Measurements from ENCODE around the gene DOK6. TPM values are rescaled to one million over a fixed set of nuclear protein-coding genes. Genes with fewer than 3 reads are reported as not detected.

Gene DOK6
- total and polyA plus RNA-seq, 2 donors (not counting 1 experiment from before 2014, with no cell fraction given), result not detected

- H3K4me3 ChIP-seq (ENCODE audit: control extremely low read depth in 1 of 5, extremely low read depth in 1 of 5, insufficient read depth in 1 of 5, low read depth in 2 of 5, low read length in 4 of 5), result no peak overlapping the region
- H3K9me3 Mint-ChIP-seq (ENCODE audit: insufficient read depth), result no peaks in the 10 kb centered on the region
- no peaks in the 10 kb centered on the region for H3K36me3 ChIP-seq (replicated peaks in 1 of 2; ENCODE audit: control extremely low read depth in 1 of 2, control insufficient read depth in 1 of 2, extremely low read depth in 1 of 2, insufficient read depth in 2 of 2, low read length in 1 of 2)
- H3K9me3 ChIP-seq (ENCODE audit: control extremely low read depth in 1 of 3, control insufficient read depth in 2 of 3, insufficient read depth in 1 of 3, low read length in 2 of 3), result peaks cover 0 to 4% (median 0%) of the 10 kb centered on the region in 3 donors
- no peak overlapping the region for H3K27ac Mint-ChIP-seq
- TF ChIP-seq, protein P1, sequence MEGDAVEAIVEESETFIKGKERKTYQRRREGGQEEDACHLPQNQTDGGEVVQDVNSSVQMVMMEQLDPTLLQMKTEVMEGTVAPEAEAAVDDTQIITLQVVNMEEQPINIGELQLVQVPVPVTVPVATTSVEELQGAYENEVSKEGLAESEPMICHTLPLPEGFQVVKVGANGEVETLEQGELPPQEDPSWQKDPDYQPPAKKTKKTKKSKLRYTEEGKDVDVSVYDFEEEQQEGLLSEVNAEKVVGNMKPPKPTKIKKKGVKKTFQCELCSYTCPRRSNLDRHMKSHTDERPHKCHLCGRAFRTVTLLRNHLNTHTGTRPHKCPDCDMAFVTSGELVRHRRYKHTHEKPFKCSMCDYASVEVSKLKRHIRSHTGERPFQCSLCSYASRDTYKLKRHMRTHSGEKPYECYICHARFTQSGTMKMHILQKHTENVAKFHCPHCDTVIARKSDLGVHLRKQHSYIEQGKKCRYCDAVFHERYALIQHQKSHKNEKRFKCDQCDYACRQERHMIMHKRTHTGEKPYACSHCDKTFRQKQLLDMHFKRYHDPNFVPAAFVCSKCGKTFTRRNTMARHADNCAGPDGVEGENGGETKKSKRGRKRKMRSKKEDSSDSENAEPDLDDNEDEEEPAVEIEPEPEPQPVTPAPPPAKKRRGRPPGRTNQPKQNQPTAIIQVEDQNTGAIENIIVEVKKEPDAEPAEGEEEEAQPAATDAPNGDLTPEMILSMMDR (IDR thresholded peaks at IDR 0.05), result no peak
- TF ChIP-seq EZH2 (IDR thresholded peaks at IDR 0.05; ENCODE audit: borderline replicate concordance, insufficient read depth, low read depth, low read length, poor library complexity, severe bottlenecking), result no peak
- H3K9ac ChIP-seq (ENCODE audit: low read length), result no peak overlapping the region
- ChIA-PET CTCF (no interaction called here), POLR2A (no interaction called here)
- H3K27ac ChIP-seq (ENCODE audit: low read length in 2 of 2), result no peak overlapping the region
- H3K4me1 Mint-ChIP-seq, result no peaks in the 10 kb centered on the region
- no peaks in the 10 kb centered on the region for H4K20me1 ChIP-seq (ENCODE audit: control insufficient read depth, insufficient read depth, low read length, poor library complexity, severe bottlenecking)
- no peak overlapping the region for H3K4me2 ChIP-seq (replicated peaks; ENCODE audit: low read depth, low read length, poor library complexity, severe bottlenecking)
- intact Hi-C loops (cut with micrococcal nuclease), result no loop called here
- H3K79me2 ChIP-seq (ENCODE audit: control insufficient read depth, insufficient read depth, low read length), result no peaks in the 10 kb centered on the region
- DNase-seq (no peak), ATAC-seq (ENCODE audit: low read depth) (no peak)
- H3K4me1 ChIP-seq (ENCODE audit: control insufficient read depth in 2 of 2, insufficient read depth in 2 of 2, low read length in 2 of 2), result no peaks in the 10 kb centered on the region
- H3K4me3 Mint-ChIP-seq, result no peak overlapping the region
- no CpG with 5 or more reads among the region's 1 CpG for WGBS (ENCODE audit: insufficient coverage)
- no peaks in the 10 kb centered on the region for H3K27me3 Mint-ChIP-seq
- H2AFZ ChIP-seq (ENCODE audit: insufficient read depth, low read depth, low read length, poor library complexity, severe bottlenecking), result no peak overlapping the region
- H3K27me3 ChIP-seq (replicated peaks in 1 of 4; ENCODE audit: control extremely low read depth in 1 of 4, control insufficient read depth in 3 of 4, insufficient read depth in 4 of 4, low read length in 3 of 4), result no peaks in the 10 kb centered on the region
Measured at GRCh38 chr18:69585696-69586095, 185.0 kb downstream of the DOK6 start.

DNA sequence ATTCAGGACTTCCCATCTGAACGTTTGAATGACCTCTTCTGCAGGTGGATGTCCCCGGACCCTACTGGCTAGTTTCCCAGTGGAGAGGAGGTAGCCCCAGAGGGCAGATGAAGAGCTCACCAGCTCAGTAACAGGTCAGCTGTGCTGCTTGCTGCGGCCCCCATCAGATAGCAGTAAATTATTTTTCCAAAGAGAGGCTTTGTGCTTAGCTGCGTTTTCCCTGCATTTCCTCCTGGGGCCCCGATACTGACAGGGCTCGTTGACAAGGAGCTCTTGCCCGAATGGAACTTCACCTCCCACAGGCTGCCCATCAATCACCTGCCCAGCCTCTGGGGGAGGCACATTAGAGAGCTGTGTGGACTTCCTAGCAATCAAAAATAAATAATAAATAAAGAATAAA, 185.8 kb downstream of the DOK6 start:
- H3K4me1 ChIP-seq (ENCODE audit: control insufficient read depth in 2 of 2, insufficient read depth in 2 of 2, low read length in 2 of 2), result no peaks in the 10 kb centered on the region
- no peaks in the 10 kb centered on the region for H3K27me3 ChIP-seq (replicated peaks in 1 of 4; ENCODE audit: control extremely low read depth in 1 of 4, control insufficient read depth in 3 of 4, insufficient read depth in 4 of 4, low read length in 3 of 4)
- no peak overlapping the region for H3K27ac Mint-ChIP-seq
- no peak overlapping the region for H3K9ac ChIP-seq (ENCODE audit: low read length)
- H2AFZ ChIP-seq (ENCODE audit: insufficient read depth, low read depth, low read length, poor library complexity, severe bottlenecking), result no peak overlapping the region
- no peaks in the 10 kb centered on the region for H4K20me1 ChIP-seq (ENCODE audit: control insufficient read depth, insufficient read depth, low read length, poor library complexity, severe bottlenecking)
- H3K79me2 ChIP-seq (ENCODE audit: control insufficient read depth, insufficient read depth, low read length), result no peaks in the 10 kb centered on the region
- 48% methylated on average over 7 of the region's 7 CpGs for WGBS (ENCODE audit: insufficient coverage)
- ChIA-PET POLR2A (no interaction called here), CTCF (no interaction called here)
- ATAC-seq (ENCODE audit: low read depth) (no peak), DNase-seq (no peak)
- no peaks in the 10 kb centered on the region for H3K9me3 Mint-ChIP-seq (ENCODE audit: insufficient read depth)
- TF ChIP-seq, protein P1 (IDR thresholded peaks at IDR 0.05), result no peak
- TF ChIP-seq EZH2 (IDR thresholded peaks at IDR 0.05; ENCODE audit: borderline replicate concordance, insufficient read depth, low read depth, low read length, poor library complexity, severe bottlenecking), result no peak
- intact Hi-C loops (cut with micrococcal nuclease), result no loop called here
- H3K36me3 ChIP-seq (replicated peaks in 1 of 2; ENCODE audit: control extremely low read depth in 1 of 2, control insufficient read depth in 1 of 2, extremely low read depth in 1 of 2, insufficient read depth in 2 of 2, low read length in 1 of 2), result no peaks in the 10 kb centered on the region
- no peak overlapping the region for H3K27ac ChIP-seq (ENCODE audit: low read length in 2 of 2)
- H3K4me3 Mint-ChIP-seq, result no peak overlapping the region
- H3K4me2 ChIP-seq (replicated peaks; ENCODE audit: low read depth, low read length, poor library complexity, severe bottlenecking), result no peak overlapping the region
- H3K27me3 Mint-ChIP-seq, result no peaks in the 10 kb centered on the region
- peaks cover 0 to 4% (median 0%) of the 10 kb centered on the region in 3 donors for H3K9me3 ChIP-seq (ENCODE audit: control extremely low read depth in 1 of 3, control insufficient read depth in 2 of 3, insufficient read depth in 1 of 3, low read length in 2 of 3)
- H3K4me3 ChIP-seq (ENCODE audit: control extremely low read depth in 1 of 5, extremely low read depth in 1 of 5, insufficient read depth in 1 of 5, low read depth in 2 of 5, low read length in 4 of 5), result no peak overlapping the region
- no peaks in the 10 kb centered on the region for H3K4me1 Mint-ChIP-seq

All from B cell (primary cell).